ENCODE data around the gene ZBTB16. TPM values are rescaled to one million over a fixed set of nuclear protein-coding genes. Genes with fewer than 3 reads are reported as not detected.
A peak's percentile ranks its signal among the peaks of the same experiment; 100 is the strongest.

Gene ZBTB16
- total and polyA plus RNA-seq, 12 donors: 18.3 to 108 (median 54.6) TPM

GRCh38 chr11:114169321-114169749, 109.8 kb downstream of the ZBTB16 start:
- DNase-seq: no peak
- H3K36me3 ChIP-seq: no peaks in the 10 kb centered on the region
- intact Hi-C loops (cut with DNase I): loop anchor here in 2 of 10 donors (5.0 kb wide), 2 partner anchors 87 to 107 kb away; no protein-coding TSS in a partner anchor
- H3K9me3 ChIP-seq: no peaks in the 10 kb centered on the region
- 62 to 68% methylated on average over 9 of the region's 9 CpGs for WGBS, 2 donors
- H3K27ac ChIP-seq: peak overlapping the region in 9 of 10 donors; percentile 92 to 100 (median 97)
- no peaks in the 10 kb centered on the region for H3K27me3 ChIP-seq
- peak in 1 of 8 donors; percentile 28 for ATAC-seq
- H3K4me3 ChIP-seq: no peak overlapping the region
- TF ChIP-seq CTCF (IDR thresholded peaks at IDR 0.05): no peak
- peaks cover 88 to 100% (median 98%) of the 10 kb centered on the region in 9 donors for H3K4me1 ChIP-seq

GRCh38 chr11:114169821-114170220, 110.3 kb downstream of the ZBTB16 start:
- Histone ChIP-seq H3K4me1 (peaks cover 87 to 100% (median 98%) of the 10 kb centered on the region in 9 donors), H3K27me3 (no peaks in the 10 kb centered on the region), H3K36me3 (no peaks in the 10 kb centered on the region), H3K27ac (peak overlapping the region in 9 of 10 donors; percentile 82 to 100 (median 97)), H3K9me3 (no peaks in the 10 kb centered on the region), H3K4me3 (no peak overlapping the region)
- no peak for ATAC-seq
- 96 to 98% methylated on average over 2 of the region's 2 CpGs for WGBS, 2 donors
- no peak for DNase-seq
- intact Hi-C loops (cut with DNase I): loop anchor here in 5 of 10 donors (2.0 to 10.0 kb wide), 6 partner anchors 88 to 295 kb away; partner anchors contain the start of genes USP28 (in 1 of the 5) and ZBTB16 (in 1 of the 5)
- TF ChIP-seq CTCF (IDR thresholded peaks at IDR 0.05): no peak

- Histone ChIP-seq H3K36me3 (no peaks in the 10 kb centered on the region), H3K27me3 (no peaks in the 10 kb centered on the region), H3K27ac (peak overlapping the region; percentile 76 to 100 (median 97)), H3K4me1 (peaks cover 87 to 100% (median 98%) of the 10 kb centered on the region in 9 donors), H3K9me3 (no peaks in the 10 kb centered on the region), H3K4me3 (no peak overlapping the region)
- no peak for ATAC-seq
- intact Hi-C loops (cut with DNase I): loop anchor here in 4 of 10 donors (2.0 to 10.0 kb wide), 5 partner anchors 98 to 295 kb away; partner anchors contain the start of genes USP28 (in 1 of the 4) and ZBTB16 (in 1 of the 4)
- WGBS, 2 donors: 90 to 91% methylated on average over 10 of the region's 10 CpGs
- DNase-seq: no peak
- no peak for TF ChIP-seq CTCF (IDR thresholded peaks at IDR 0.05)
Observed at GRCh38 chr11:114170226-114170625, 110.7 kb downstream of the ZBTB16 start.

- Histone ChIP-seq H3K4me1 (peaks cover 82 to 100% (median 97%) of the 10 kb centered on the region in 9 donors), H3K27me3 (no peaks in the 10 kb centered on the region), H3K36me3 (no peaks in the 10 kb centered on the region), H3K4me3 (no peak overlapping the region), H3K27ac (peak overlapping the region; percentile 76 to 100 (median 97)), H3K9me3 (no peaks in the 10 kb centered on the region)
- DNase-seq (peak; percentile 89 to 93), ATAC-seq (peak; percentile 37 to 90 (median 79))
- no peak for TF ChIP-seq CTCF (IDR thresholded peaks at IDR 0.05)
- 15 to 16% methylated on average over 15 of the region's 15 CpGs for whole genome bisulfite sequencing, 2 donors
- intact Hi-C loops (cut with DNase I): loop anchor here in 4 of 10 donors (2.0 to 10.0 kb wide), 5 partner anchors 99 to 297 kb away; partner anchors contain the start of genes USP28 (in 1 of the 4) and ZBTB16 (in 1 of the 4)
Observed at GRCh38 chr11:114171257-114172054, 111.9 kb downstream of the ZBTB16 start.

Data from heart right ventricle (tissue), 16 donors.